DMS79 (cell line): ENCODE measurements around the gene TCEAL2.
"Not testable (repeated sequence)": the region's sequence is repeated elsewhere in the genome, so short reads cannot be mapped to it uniquely, and the experiment has no call there.

ENCODE experiments used
- DNase-seq: peaks from one replicate; lab custom pipeline; 2025; lab: John Stamatoyannopoulos, UW

TCEAL2 gene

DNA sequence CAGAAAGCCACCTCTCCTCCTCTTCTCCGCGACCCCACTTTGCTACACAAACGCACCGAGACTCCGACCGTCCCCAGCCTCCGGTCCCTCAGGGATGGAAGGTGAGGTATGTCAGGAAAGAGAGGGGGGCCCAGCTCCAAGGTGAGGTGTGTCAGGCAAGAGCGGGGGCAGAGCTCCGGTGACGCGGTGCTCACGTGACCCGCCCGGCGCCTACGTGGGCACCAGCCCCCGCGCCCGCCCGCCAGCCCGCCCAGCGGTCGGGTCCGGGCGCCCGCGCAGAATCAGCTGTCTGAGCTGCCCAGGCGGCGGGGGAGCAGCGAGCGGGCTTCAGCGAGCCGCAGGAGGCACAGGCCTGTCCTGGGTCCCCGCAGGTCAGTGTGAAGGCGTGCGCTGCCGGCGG lies at the start of gene TCEAL2:
TSS of gene TCEAL2 (plus strand) at position 244 of the 400 bp plus-strand sequence. CDS start 1,152 bp downstream, outside the sequence.
- DNase-seq: not testable (repeated sequence)

DNA sequence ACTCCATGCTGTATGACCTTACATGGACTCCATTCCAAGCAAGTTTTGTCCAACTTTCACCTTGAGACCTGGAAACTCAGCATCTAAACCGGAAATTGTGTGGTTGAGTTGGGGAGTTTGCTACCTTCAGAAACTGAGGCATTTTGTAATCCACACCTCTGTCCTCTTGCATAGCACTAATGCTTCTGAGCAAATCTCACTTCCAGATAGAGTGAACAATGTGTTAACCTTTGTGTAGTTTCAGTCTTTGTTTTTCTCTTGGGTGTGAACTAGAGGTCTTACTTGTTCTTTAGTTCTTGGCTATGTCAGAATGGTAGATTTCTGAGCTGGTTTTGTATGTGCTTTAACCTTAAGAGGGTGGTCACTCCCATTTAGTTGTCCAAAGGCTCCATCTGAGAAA lies 48.1 kb upstream of the TCEAL2 start:
- DNase-seq: no peak

DNA sequence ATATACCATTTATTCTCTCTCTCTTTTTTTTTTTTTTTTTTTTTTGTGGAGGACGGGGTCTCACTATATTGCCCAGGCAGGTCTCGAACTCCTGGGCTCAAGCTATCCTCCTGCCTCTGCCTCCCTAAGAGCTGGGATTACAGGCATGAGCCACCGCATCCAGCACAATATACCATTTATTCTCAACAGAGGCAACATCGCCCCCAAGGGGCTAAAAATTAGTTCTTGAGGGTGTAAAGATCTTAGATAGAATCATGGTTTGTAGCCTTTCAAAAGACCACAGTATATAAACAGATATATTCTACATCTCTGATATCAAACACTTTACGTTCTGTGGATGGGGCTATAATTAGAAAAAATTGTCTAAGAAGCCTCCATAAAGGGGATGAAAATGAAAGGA lies 39.8 kb upstream of the TCEAL2 start:
- DNase-seq: no peak

DNA sequence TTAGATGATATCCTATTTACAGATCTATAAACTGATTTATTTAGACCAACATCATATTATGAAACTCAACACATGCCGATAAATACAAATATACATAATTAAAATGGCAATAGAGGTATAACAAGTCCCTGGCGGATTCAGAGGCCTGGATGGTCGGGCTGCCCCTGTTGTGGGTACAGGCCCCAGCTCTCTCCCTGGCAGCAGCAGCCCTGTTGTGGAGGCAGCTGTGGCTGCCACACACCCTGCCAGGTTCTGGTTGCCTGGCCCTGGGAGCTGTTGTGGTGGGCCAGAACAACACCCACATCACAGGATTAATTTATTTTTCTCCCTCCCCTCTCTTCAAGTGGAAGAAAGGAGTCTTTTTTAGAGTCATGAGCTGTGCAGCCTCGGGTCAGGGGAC lies 12.1 kb upstream of the TCEAL2 start:
- no peak for DNase-seq

DNA sequence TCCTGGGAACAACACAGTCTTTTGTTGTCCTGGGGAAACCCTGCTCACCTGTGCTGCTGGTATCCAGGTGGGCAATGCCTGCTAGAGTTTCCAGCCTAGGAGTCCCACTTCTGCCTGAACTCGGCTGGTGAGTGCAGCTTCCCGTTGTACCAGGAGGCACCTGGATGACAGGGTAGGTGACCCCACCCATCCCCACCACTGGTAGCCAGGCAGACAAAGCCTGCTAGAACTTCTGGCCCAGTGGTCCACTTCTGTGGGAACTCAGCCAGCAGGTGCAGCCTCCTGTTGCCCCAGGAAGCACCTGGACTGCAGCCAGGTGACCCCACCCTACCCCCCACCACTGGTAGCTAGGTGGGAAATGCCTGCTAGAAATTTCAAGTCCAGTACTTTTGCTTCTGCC lies 9.7 kb upstream of the TCEAL2 start:
- no peak for DNase-seq

DNA sequence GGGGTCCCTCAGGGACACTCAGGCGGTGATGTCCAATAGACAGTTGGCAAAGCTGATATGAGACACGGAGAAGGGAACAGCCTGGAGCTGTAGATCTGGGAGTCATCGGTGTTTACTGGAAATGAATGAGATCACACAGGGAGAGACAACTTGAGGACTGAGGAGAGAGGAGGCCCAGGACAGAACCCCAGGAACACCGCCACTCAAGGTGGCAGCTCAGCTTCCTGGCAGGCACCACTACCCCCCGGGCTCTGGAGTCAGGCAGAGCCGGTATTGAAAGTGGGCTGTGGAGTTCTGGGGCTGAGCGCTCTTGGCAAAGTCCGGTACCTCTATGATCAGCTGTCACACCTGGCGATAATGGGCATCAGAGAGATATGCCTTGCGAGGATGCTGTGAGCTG lies 465 bp upstream of the TCEAL2 start:
- not testable (repeated sequence) for DNase-seq

DNA sequence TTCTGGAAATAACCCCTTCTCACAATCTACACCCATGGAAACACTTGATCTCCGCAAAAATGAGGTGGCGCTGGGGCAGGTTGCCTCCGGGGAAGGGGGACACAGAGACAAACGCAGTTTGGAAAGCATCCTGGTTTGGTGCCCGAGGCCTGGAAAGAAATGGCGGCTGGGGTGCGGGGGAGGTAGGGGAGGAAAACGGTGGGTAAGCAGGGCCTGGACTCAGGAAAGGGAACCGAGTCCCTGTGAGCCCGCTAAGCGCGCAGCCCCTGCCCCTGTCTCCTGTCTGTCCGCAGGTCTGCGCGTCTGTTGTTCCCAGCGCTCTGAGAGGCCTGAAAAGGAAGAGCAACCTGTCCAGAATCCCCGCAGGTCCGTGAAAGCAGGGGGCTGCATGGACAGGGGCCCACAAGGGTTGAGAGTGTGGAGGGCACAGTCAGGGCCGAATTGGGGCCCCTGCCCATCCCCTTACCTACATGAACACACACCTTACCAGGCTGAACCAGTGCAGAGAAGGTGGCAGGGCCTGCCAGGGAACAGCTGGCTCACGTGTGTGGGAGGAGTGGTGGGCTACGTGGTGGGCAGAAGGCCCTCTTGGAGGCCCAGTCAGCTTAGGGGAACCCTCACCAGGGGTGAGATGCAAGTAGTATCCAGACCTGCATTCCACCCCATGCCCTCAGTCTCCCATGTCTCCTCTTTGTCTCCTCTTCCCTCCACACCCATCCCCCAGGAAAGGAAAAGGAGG lies 770 bp downstream of the TCEAL2 start:
- not testable (repeated sequence) for DNase-seq

DNA sequence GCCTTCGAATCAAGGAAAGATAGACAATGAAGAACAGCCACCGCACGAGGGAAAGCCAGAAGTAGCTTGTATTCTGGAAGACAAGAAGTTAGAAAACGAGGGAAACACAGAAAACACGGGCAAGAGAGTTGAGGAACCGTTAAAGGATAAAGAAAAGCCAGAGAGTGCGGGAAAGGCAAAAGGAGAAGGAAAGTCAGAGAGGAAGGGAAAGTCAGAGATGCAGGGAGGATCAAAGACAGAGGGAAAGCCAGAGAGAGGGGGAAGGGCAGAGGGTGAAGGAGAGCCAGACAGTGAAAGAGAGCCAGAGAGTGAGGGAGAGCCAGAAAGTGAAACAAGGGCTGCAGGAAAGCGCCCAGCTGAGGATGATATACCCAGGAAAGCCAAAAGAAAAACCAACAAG lies 1.4 kb downstream of the TCEAL2 start:
- no peak for DNase-seq

DNA sequence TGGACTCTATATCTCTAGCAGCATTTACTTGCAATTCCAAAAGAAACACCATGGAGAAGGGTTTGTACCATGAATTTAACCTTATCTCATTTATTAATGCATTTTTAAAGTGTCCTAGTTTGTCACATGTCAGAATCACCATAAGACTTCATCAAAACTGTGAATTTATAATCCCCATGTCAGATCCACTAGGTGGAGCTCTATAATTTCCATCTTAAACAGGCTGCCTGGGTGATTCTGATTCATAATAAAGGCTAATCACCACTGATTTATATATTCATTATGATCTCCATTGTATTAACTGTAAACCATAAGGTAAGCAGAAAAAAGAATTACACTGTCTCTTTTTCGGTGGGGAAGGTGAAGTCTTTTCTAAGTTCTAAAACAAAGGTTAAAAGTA lies 4.0 kb downstream of the TCEAL2 start:
- DNase-seq: no peak

DNA sequence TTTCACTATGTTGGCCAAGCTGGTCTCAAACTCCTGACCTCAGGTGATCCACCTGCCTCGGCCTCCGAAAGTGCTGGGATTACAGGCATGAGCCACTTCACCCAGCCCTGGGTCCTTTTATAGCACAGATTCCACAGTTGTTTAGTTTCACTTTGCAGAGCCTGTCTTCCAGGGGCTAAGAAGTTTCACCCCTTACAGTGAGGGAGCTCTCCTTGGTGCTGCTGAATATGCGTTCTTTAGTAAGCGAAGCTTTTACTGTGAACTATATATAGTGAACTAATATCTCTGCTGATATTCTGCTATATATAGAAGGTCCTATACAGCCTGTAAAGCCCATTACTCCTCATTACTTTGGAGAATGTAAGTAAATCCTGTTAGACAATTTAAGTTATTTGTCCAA lies 12.6 kb downstream of the TCEAL2 start:
- DNase-seq: no peak

DNA sequence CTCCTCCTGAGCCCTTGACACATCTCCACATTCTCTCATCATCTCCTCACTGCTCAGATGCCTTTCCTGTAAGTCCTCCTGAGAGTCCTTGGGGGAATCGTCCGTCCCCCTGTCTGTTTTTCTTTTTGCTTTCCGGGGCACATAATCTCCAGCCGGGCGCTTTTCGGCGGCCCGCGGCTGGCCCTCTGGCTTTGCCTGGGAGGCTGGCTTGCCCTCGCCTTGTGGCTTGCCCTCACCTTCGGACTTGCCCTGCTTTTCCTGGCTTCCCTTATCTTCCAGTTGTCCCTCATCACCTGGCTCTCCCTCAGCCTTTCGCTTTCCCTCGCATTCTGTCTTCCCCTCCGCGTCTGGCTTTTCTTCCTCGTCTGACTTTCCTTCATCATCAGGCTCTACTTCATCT lies 15.4 kb downstream of the TCEAL2 start:
- DNase-seq: not testable (repeated sequence)

DNA sequence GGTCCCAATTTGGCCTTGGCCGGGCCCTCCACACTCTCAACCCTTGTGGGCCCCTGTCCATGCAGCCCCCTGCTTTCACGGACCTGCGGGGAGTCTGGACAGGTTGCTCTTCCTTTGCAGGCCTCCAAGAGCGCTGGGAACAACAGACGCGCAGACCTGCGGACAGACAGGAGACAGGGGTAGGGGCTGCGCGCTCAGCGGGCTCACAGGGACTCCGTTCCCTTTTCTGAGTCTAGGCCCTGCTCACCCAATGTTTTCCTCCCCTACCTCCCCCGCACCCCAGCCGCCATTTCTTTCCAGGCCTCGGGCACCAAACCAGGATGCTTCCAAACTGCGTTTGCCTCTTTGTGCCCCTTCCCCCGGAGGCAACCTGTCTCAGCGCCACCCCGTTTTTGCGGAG lies 16.2 kb downstream of the TCEAL2 start:
- DNase-seq: not testable (repeated sequence)

DNA sequence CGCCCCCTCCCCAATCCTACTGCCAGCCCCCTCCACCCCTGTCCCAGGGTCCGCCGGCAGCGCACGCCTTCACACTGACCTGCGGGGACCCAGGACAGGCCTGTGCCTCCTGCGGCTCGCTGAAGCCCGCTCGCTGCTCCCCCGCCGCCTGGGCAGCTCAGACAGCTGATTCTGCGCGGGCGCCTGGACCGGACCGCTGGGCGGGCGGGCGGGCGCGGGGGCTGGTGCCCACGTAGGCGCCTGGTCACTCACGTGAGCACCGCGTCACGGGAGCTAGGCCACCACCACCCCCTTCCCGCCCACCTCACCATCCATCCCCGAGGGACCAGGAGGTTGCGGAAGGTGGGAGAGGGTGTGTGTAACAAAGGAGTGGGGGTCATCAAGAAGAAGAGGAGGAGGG lies 16.8 kb downstream of the TCEAL2 start, which contains the start of gene TCEAL6:
TSS of gene TCEAL6 (minus strand) at position 208 of the 400 bp plus-strand sequence.
- DNase-seq: not testable (repeated sequence)

DNA sequence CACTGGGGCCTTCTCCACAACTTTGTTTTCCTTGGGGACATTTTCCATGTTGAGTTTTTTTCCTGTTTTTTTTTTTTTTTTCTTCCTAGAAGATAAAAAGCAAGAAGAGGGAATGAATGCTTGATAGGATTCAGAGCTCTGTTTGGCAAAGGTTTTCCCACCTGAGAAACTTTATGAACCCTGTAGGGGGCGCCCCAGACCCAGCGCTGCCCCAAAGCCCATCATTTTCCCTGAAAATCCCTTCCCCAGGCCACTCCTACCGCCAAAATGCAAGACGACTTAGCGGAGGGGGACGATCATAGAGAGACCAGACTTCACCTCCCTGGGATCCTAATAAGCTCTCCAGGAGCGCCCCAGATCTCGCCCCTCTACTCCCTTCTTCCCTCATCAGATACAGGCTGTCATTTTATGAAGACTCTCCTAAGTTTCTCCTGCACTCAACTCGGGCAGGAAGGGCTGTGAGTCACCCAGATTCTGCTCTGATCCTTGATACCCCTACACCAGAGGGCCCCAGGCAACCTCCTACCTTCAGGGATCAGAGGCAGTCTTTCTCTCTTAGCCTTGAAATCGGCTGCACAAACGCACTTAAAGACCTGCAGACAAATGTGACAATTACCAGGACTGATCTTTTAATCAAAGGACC lies 28.9 kb downstream of the TCEAL2 start:
- DNase-seq: peak; percentile 8

DNA sequence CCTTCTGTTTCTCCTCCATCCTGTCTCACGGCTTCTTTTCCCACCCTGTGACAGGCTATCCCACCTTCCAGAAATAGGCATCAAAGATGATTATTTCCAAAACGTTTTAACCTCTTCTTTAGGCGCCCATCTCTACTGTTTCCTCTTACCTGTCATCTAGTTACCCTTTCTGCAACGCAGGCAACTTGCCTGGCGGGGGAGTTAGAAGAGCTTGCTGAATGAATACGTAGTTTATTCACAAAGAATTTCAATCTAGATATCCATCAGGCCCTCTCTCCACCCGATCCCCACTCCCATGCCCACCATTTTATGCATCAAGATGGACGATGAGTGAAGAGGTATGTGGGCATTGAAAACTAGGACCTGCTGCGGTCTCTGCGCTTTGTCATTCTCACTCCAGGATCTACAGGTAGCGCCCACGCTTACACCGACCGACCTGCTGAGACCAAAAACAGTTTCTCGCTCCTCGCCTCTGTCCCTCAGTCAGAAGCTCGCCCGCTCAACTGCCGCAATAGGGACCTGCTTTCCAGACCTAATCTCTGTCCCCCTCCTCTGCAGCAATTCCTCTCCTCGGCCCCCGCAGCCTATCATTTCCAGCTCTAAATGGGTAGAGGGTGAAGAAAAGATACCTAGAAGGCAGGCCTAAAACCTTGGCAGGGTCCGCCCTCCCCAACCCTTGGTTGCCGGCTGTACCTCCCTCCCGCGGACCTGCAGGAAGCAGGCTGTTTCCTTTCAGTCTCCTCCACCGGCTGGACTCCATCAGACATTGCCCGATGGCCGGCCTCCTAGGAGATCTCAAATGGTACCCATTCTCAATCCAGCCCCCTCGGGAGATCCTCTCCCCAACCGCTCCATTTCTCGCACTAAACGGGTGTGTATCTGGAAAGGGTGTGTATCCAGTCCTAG lies 29.7 kb downstream of the TCEAL2 start:
- no peak for DNase-seq

DNA sequence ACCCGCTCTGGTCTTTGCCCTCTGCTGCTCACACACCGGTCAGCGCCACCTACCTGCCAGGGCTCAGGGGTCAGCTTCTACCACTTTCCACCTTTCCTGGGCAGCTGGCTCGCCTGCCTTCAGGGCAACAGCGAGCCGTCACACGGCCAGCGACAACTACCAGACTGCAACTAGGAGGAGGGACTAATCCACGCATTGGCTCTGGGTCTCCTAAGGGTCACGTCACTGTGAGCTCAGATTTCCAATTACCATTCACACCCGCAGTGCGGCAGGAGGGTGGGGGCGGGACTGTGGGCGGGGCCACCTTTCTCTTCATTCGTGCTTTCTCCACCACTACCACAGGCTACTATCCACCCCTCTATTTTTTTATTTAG lies 30.3 kb downstream of the TCEAL2 start, which contains the start of gene BEX5:
TSS of gene BEX5 (minus strand) at position 172 of the 374 bp plus-strand sequence. CDS start 1,712 bp downstream, outside the sequence.
- peak; percentile 55 for DNase-seq
